NB4 (cell line): ENCODE results near the gene TSKU.

ENCODE experiments used
- MYC ChIP-seq: IDR thresholded peaks from 2 replicates; pipeline ENCODE4 v1.6.1; 2011; ENCODE audit warnings: low read depth, low read length
- POLR2A ChIP-seq: IDR thresholded peaks from 2 replicates; pipeline ENCODE4 v1.6.1; 2011; ENCODE audit warnings: mild to moderate bottlenecking; ENCODE audit not compliant: insufficient read length; ENCODE audit errors: extremely low read depth
- TF ChIP-seq, protein P1 (sequence below): IDR thresholded peaks from one replicate; pipeline ENCODE4 v1.5.1; 2012; ENCODE audit warnings: low read depth, low read length
- TF ChIP-seq, protein P2 (sequence below): IDR thresholded peaks from 2 replicates; pipeline ENCODE4 v1.6.1; 2011; ENCODE audit warnings: low read depth, low read length

DNA sequence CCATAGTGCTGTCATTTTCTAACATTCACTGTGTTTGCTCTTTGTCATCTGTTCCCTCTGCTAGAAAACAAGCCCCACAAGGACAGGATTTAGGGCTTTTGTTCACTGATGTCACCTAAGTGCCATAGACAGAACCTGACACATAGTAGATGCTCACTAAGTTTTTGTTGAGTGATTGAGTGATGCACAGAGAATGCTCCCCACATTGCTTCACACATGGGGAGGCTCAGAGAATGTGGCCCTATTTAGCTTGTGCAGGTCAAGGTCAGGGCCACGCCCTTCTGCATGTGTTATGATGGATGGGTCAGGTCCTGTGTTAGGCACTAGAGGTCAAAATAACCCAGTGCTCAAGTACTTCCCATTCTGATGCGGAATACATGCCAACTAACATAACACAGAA, 33.1 kb upstream of the TSKU start:
- TF ChIP-seq, protein P1, sequence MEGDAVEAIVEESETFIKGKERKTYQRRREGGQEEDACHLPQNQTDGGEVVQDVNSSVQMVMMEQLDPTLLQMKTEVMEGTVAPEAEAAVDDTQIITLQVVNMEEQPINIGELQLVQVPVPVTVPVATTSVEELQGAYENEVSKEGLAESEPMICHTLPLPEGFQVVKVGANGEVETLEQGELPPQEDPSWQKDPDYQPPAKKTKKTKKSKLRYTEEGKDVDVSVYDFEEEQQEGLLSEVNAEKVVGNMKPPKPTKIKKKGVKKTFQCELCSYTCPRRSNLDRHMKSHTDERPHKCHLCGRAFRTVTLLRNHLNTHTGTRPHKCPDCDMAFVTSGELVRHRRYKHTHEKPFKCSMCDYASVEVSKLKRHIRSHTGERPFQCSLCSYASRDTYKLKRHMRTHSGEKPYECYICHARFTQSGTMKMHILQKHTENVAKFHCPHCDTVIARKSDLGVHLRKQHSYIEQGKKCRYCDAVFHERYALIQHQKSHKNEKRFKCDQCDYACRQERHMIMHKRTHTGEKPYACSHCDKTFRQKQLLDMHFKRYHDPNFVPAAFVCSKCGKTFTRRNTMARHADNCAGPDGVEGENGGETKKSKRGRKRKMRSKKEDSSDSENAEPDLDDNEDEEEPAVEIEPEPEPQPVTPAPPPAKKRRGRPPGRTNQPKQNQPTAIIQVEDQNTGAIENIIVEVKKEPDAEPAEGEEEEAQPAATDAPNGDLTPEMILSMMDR, result no peak
- TF ChIP-seq POLR2A (no peak), MYC (no peak)
- TF ChIP-seq, protein P2, sequence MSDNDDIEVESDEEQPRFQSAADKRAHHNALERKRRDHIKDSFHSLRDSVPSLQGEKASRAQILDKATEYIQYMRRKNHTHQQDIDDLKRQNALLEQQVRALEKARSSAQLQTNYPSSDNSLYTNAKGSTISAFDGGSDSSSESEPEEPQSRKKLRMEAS, result no peak
